Measurements from ENCODE around the gene ABLIM3. TPM values are rescaled to one million over a fixed set of nuclear protein-coding genes. Genes with fewer than 3 reads are reported as not detected.

The ABLIM3 gene
- polyA plus RNA-seq, 1 of the 3 experiments (the other 2 are of a cell fraction), result 5.9 TPM

DNA sequence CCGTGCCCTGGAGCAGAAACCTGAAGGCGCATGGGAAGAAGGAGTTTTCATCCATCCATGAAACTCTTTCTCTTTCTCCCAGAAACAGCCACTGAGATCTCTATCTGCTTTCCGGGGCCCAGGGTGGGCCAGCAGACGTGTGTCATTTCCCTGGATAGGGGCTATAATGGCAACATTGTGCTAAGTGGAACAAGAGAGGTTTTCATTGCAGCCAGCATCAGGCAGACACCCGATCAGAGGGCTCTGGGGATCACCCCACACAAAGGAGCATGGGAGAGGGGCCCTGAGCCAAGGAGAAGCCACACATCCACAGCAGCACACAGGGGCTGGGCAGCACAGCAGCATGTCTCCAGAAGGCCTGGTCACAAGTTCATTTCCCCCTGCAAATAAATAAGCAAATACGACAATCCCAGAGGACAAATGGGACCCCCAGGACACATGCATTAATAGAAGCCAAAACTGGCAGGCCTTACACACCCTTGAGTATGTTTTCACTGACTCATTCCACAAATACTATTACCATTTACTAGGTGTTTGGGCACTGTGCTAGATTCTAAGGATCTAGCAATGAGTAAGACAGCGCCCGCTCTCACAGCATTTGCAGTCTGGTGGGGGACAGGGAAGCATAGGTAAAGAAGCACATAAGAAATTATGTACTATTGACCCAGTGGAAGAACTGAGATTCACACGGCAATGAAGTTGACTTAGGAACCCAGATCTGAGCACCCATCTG lies 126.1 kb downstream of the ABLIM3 start:
- ChIA-PET CTCF (interaction anchor here (1.2 to 3.0 kb wide), 6 partner anchors 12 to 536 kb away, joined by 3 to 12 read pairs (median 6); partner anchors contain the start of gene ABLIM3), POLR2A (no interaction called here)
- no peaks in the 10 kb centered on the region for H3K9me2 ChIP-seq
- H4K20me1 ChIP-seq (ENCODE audit: insufficient read depth), result no peaks in the 10 kb centered on the region
- no peak overlapping the region for H2AFZ ChIP-seq (ENCODE audit: low read depth)
- H3K36me3 ChIP-seq (replicated peaks in 1 of 2; ENCODE audit: control insufficient read depth in 1 of 2, insufficient read depth in 2 of 2, low read length in 1 of 2), result no peaks in the 10 kb centered on the region
- no peak overlapping the region for H3K9ac ChIP-seq
- H3F3A ChIP-seq (replicated peaks; ENCODE audit: insufficient read depth), result no peaks in the 10 kb centered on the region
- H3K27me3 ChIP-seq (ENCODE audit: insufficient read depth), result no peaks in the 10 kb centered on the region
- H3K27ac ChIP-seq (ENCODE audit: low read depth in 2 of 2, low read length in 1 of 2), result no peak overlapping the region
- 77% methylated on average over 9 of the region's 9 CpGs for WGBS (ENCODE audit: low lambda C conversion rate)
- DNase-seq, result no peak
- no peak overlapping the region for H3K4me2 ChIP-seq
- no peaks in the 10 kb centered on the region for H3K9me3 ChIP-seq
- no peak overlapping the region for H3K4me3 ChIP-seq (ENCODE audit: low read depth in 2 of 2, low read length in 1 of 2)
- TF ChIP-seq NFIC (IDR thresholded peaks at IDR 0.05; ENCODE audit: borderline replicate concordance), result no peak
- TF ChIP-seq RCOR1 (IDR thresholded peaks at IDR 0.05; ENCODE audit: low read length), result no peak
- no peak for TF ChIP-seq YY1 (IDR thresholded peaks at IDR 0.05; ENCODE audit: low read depth)
- TF ChIP-seq JUND (IDR thresholded peaks at IDR 0.05), result no peak
- TF ChIP-seq POLR2AphosphoS5 (IDR thresholded peaks at IDR 0.05; ENCODE audit: low read depth, low read length), result no peak
- TF ChIP-seq, protein P1, sequence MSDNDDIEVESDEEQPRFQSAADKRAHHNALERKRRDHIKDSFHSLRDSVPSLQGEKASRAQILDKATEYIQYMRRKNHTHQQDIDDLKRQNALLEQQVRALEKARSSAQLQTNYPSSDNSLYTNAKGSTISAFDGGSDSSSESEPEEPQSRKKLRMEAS (IDR thresholded peaks at IDR 0.05; ENCODE audit: low read depth), result no peak
- TF ChIP-seq RFX5 (IDR thresholded peaks at IDR 0.05; ENCODE audit: low read length), result no peak
- no peak for TF ChIP-seq FOSL2 (IDR thresholded peaks at IDR 0.05; ENCODE audit: borderline replicate concordance, low read depth)
- TF ChIP-seq, protein P2, sequence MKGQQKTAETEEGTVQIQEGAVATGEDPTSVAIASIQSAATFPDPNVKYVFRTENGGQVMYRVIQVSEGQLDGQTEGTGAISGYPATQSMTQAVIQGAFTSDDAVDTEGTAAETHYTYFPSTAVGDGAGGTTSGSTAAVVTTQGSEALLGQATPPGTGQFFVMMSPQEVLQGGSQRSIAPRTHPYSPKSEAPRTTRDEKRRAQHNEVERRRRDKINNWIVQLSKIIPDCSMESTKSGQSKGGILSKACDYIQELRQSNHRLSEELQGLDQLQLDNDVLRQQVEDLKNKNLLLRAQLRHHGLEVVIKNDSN (IDR thresholded peaks at IDR 0.05; ENCODE audit: borderline replicate concordance, low read depth), result no peak
- no peak for TF ChIP-seq CHD2 (IDR thresholded peaks at IDR 0.05; ENCODE audit: low read length, partially characterized antibody)
- TF ChIP-seq, protein P3, sequence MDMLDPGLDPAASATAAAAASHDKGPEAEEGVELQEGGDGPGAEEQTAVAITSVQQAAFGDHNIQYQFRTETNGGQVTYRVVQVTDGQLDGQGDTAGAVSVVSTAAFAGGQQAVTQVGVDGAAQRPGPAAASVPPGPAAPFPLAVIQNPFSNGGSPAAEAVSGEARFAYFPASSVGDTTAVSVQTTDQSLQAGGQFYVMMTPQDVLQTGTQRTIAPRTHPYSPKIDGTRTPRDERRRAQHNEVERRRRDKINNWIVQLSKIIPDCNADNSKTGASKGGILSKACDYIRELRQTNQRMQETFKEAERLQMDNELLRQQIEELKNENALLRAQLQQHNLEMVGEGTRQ (IDR thresholded peaks at IDR 0.05; ENCODE audit: borderline replicate concordance, low read depth, low read length), result no peak
- TF ChIP-seq MEF2A (IDR thresholded peaks at IDR 0.05; ENCODE audit: borderline replicate concordance, low read depth), result no peak
- TF ChIP-seq NRF1 (IDR thresholded peaks at IDR 0.05; ENCODE audit: low read depth, low read length), result no peak
- no peaks in the 10 kb centered on the region for H3K79me2 ChIP-seq (ENCODE audit: insufficient read depth)
- peaks cover 0 to 2% of the 10 kb centered on the region in 2 experiments; a peak in 1 of 4 replicates for H3K4me1 ChIP-seq (ENCODE audit: control insufficient read depth in 1 of 2, insufficient read depth in 2 of 2, low read depth in 1 of 2, low read length in 1 of 2)

DNA sequence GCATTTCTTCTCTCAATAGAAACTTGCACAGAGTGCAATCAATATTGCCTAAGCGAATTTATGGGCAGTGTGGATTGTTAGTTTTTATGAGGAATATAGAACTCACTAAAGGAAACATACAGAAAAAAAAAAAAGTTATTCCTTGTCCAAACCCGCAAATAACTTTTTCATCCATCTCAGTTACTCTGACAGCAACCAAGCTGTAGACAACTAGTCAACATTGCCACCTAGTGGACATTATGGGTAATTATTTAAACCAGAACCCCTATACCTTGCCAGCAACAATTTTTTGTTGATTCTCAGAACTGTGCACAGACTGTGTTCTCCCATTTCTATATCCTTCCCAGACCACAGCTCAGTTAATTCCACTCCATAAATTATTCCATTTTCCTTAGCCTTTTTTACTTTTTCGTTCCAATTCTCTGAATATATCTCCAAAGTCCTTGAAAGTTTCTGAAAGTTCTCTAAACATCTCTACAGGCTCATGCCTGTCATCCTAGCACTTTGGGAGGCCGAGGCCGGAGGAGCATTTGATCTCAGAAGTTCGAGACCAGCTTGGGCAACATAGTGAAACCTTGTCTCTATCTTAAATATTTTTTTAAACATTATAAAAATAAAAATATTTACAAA lies 127.8 kb downstream of the ABLIM3 start:
- CTCF ChIA-PET, result interaction anchor here (0.6 to 3.3 kb wide), 28 partner anchors 8 to 846 kb away, joined by 3 to 25 read pairs (median 4); partner anchors contain the start of gene ABLIM3
- peak; percentile 73 for DNase-seq
- TF ChIP-seq SMC3 (IDR thresholded peaks at IDR 0.05; ENCODE audit: low read depth, low read length) (peak; percentile 21; the same call in 1 of the 2 replicates), MXI1 (IDR thresholded peaks at IDR 0.05; ENCODE audit: low read depth, low read length) (no peak), GABPA (IDR thresholded peaks at IDR 0.05; ENCODE audit: low read depth) (no peak)
- TF ChIP-seq, protein P4, sequence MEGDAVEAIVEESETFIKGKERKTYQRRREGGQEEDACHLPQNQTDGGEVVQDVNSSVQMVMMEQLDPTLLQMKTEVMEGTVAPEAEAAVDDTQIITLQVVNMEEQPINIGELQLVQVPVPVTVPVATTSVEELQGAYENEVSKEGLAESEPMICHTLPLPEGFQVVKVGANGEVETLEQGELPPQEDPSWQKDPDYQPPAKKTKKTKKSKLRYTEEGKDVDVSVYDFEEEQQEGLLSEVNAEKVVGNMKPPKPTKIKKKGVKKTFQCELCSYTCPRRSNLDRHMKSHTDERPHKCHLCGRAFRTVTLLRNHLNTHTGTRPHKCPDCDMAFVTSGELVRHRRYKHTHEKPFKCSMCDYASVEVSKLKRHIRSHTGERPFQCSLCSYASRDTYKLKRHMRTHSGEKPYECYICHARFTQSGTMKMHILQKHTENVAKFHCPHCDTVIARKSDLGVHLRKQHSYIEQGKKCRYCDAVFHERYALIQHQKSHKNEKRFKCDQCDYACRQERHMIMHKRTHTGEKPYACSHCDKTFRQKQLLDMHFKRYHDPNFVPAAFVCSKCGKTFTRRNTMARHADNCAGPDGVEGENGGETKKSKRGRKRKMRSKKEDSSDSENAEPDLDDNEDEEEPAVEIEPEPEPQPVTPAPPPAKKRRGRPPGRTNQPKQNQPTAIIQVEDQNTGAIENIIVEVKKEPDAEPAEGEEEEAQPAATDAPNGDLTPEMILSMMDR (IDR thresholded peaks at IDR 0.05), result peak; percentile 83
- TF ChIP-seq, protein P5, sequence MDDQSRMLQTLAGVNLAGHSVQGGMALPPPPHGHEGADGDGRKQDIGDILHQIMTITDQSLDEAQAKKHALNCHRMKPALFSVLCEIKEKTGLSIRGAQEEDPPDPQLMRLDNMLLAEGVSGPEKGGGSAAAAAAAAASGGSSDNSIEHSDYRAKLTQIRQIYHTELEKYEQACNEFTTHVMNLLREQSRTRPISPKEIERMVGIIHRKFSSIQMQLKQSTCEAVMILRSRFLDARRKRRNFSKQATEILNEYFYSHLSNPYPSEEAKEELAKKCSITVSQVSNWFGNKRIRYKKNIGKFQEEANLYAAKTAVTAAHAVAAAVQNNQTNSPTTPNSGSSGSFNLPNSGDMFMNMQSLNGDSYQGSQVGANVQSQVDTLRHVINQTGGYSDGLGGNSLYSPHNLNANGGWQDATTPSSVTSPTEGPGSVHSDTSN (IDR thresholded peaks at IDR 0.05), result peak; percentile 26; the same call in 1 of the 2 replicates
- TF ChIP-seq, protein P2 (IDR thresholded peaks at IDR 0.05; ENCODE audit: borderline replicate concordance, low read depth), result no peak

More for the DNA sequence above, 127.8 kb downstream of the ABLIM3 start:
- POLR2A ChIA-PET, result no interaction called here
- H3K27ac ChIP-seq (ENCODE audit: low read depth in 2 of 2, low read length in 1 of 2), result no peak overlapping the region
- no peak overlapping the region for H2AFZ ChIP-seq (ENCODE audit: low read depth)
- no peaks in the 10 kb centered on the region for H3K27me3 ChIP-seq (ENCODE audit: insufficient read depth)
- H3K9me3 ChIP-seq, result no peaks in the 10 kb centered on the region
- H3K9ac ChIP-seq, result no peak overlapping the region
- WGBS (ENCODE audit: low lambda C conversion rate), result 45% methylated on average over 6 of the region's 6 CpGs
- H3K9me2 ChIP-seq, result no peaks in the 10 kb centered on the region
- no peaks in the 10 kb centered on the region for H3K79me2 ChIP-seq (ENCODE audit: insufficient read depth)
- no peaks in the 10 kb centered on the region for H3K36me3 ChIP-seq (replicated peaks in 1 of 2; ENCODE audit: control insufficient read depth in 1 of 2, insufficient read depth in 2 of 2, low read length in 1 of 2)
- no peaks in the 10 kb centered on the region for H4K20me1 ChIP-seq (ENCODE audit: insufficient read depth)
- peaks cover 0 to 4% of the 10 kb centered on the region in 2 experiments; a peak in 1 of 4 replicates for H3K4me1 ChIP-seq (ENCODE audit: control insufficient read depth in 1 of 2, insufficient read depth in 2 of 2, low read depth in 1 of 2, low read length in 1 of 2)
- peak overlapping the region in 1 of 2 experiments; percentile 22; a peak in 1 of 4 replicates for H3K4me3 ChIP-seq (ENCODE audit: low read depth in 2 of 2, low read length in 1 of 2)
- no peak overlapping the region for H3K4me2 ChIP-seq
- no peaks in the 10 kb centered on the region for H3F3A ChIP-seq (replicated peaks; ENCODE audit: insufficient read depth)
